H9 (cell line): Measurements from ENCODE around the gene RABL6. TPM values are rescaled to one million over a fixed set of nuclear protein-coding genes. Genes with fewer than 3 reads are reported as not detected.

Experiments used
- DNase-seq: peaks from one replicate; pipeline ENCODE4 v3.0.0-alpha.2; 2017
- H2AFZ ChIP-seq: one replicate; pipeline ENCODE4 v1.6.1; 2013; ENCODE audit warnings: mild to moderate bottlenecking, low read length, control low read depth, moderate library complexity
- H2AK5ac ChIP-seq: 2 replicates; pipeline ENCODE4 v1.6.1; 2013; ENCODE audit warnings: low read length, control low read depth, mixed read lengths; ENCODE audit not compliant: insufficient read length
- H2BK120ac ChIP-seq: one replicate; pipeline ENCODE4 v1.6.1; 2013; ENCODE audit warnings: low read depth, mild to moderate bottlenecking, low read length, control low read depth, inconsistent platforms; ENCODE audit not compliant: poor library complexity, severe bottlenecking
- H2BK12ac ChIP-seq: 2 replicates; pipeline ENCODE4 v1.6.1; 2013; ENCODE audit warnings: low read length, control low read depth, mixed read lengths, low read depth; ENCODE audit not compliant: insufficient read length
- H2BK15ac ChIP-seq: 2 replicates; pipeline ENCODE4 v1.6.1; 2013; ENCODE audit warnings: low read depth, low read length, control low read depth
- H2BK20ac ChIP-seq: one replicate; pipeline ENCODE4 v1.6.1; 2013; ENCODE audit warnings: low read depth, mild to moderate bottlenecking, low read length, control low read depth, inconsistent platforms; ENCODE audit not compliant: poor library complexity, severe bottlenecking
- H2BK5ac ChIP-seq: 2 replicates; pipeline ENCODE4 v1.6.1; 2013; ENCODE audit warnings: low read length, control low read depth, mixed read lengths; ENCODE audit not compliant: insufficient read length
- H3K14ac ChIP-seq: 2 replicates; pipeline ENCODE4 v1.6.1; 2013; ENCODE audit warnings: low read length, control low read depth; ENCODE audit not compliant: insufficient read depth
- H3K18ac ChIP-seq: 2 replicates; pipeline ENCODE4 v1.6.1; 2013; ENCODE audit warnings: low read depth, mild to moderate bottlenecking, mixed read lengths, low read length, control low read depth; ENCODE audit not compliant: insufficient read length
- H3K23ac ChIP-seq: 2 replicates; pipeline ENCODE4 v1.6.1; 2013; ENCODE audit warnings: low read length, control low read depth, mixed read lengths, low read depth; ENCODE audit not compliant: insufficient read length
- H3K23me2 ChIP-seq: 2 replicates; pipeline ENCODE4 v1.6.1; 2013; ENCODE audit warnings: low read depth, mild to moderate bottlenecking, mixed read lengths, low read length, control low read depth; ENCODE audit not compliant: insufficient read length, poor library complexity, severe bottlenecking
- H3K27ac ChIP-seq: 2 replicates; pipeline ENCODE4 v1.5.1; 2013; ENCODE audit warnings: low read length, control low read depth, mixed read lengths, low read depth; ENCODE audit not compliant: insufficient read length
- H3K27me3 ChIP-seq: 2 replicates; pipeline ENCODE4 v1.6.1; 2013; ENCODE audit warnings: low read length, control low read depth, inconsistent platforms; ENCODE audit not compliant: insufficient read depth
- H3K4ac ChIP-seq: 2 replicates; pipeline ENCODE4 v1.6.1; 2013; ENCODE audit warnings: low read depth, mild to moderate bottlenecking, control low read depth, inconsistent platforms, low read length, moderate library complexity
- H3K4me1 ChIP-seq: 2 replicates; pipeline ENCODE4 v1.6.1; 2013; ENCODE audit warnings: low read length, control low read depth, inconsistent platforms; ENCODE audit not compliant: insufficient read depth
- H3K4me2 ChIP-seq: 2 replicates; pipeline ENCODE4 v1.6.1; 2013; ENCODE audit warnings: low read length, control low read depth, mixed read lengths; ENCODE audit not compliant: insufficient read length, insufficient read depth
- H3K56ac ChIP-seq: 2 replicates; pipeline ENCODE4 v1.6.1; 2013; ENCODE audit warnings: low read depth, mild to moderate bottlenecking, mixed read lengths, low read length, control low read depth; ENCODE audit not compliant: insufficient read length
- H3K79me1 ChIP-seq: 2 replicates; pipeline ENCODE4 v1.6.1; 2013; ENCODE audit warnings: low read depth, mild to moderate bottlenecking, moderate library complexity, low read length, control low read depth, inconsistent platforms; ENCODE audit not compliant: insufficient read depth, poor library complexity, severe bottlenecking
- H3K79me2 ChIP-seq: 2 replicates; pipeline ENCODE4 v1.6.1; 2013; ENCODE audit warnings: low read length, control low read depth, inconsistent platforms; ENCODE audit not compliant: insufficient read depth
- H3K9ac ChIP-seq: 2 replicates; pipeline ENCODE4 v1.6.1; 2013; ENCODE audit warnings: low read length, control low read depth, mixed read lengths; ENCODE audit not compliant: insufficient read length; ENCODE audit errors: extremely low read depth
- H3K9me3 ChIP-seq: one replicate; pipeline ENCODE4 v1.6.1; 2013; ENCODE audit warnings: low read depth, low read length, inconsistent platforms; ENCODE audit not compliant: control insufficient read depth
- H3T11ph ChIP-seq: one replicate; pipeline ENCODE4 v1.6.1; 2013; ENCODE audit warnings: mild to moderate bottlenecking, low read length, control low read depth, inconsistent platforms
- H4K20me1 ChIP-seq: one replicate; pipeline ENCODE4 v1.6.1; 2013; ENCODE audit not compliant: control insufficient read depth, insufficient read length, insufficient read depth
- H4K5ac ChIP-seq: 2 replicates; pipeline ENCODE4 v1.6.1; 2013; ENCODE audit warnings: low read depth, mild to moderate bottlenecking, mixed read lengths, low read length, control low read depth; ENCODE audit not compliant: insufficient read length
- H4K8ac ChIP-seq: replicated peaks from 2 replicates; pipeline ENCODE4 v1.6.1; 2013; ENCODE audit warnings: low read length, control low read depth, mixed read lengths, low read depth; ENCODE audit not compliant: insufficient read length
- H4K91ac ChIP-seq: 2 replicates; pipeline ENCODE4 v1.6.1; 2013; ENCODE audit warnings: low read depth, mild to moderate bottlenecking, moderate library complexity, mixed read lengths, low read length, control low read depth; ENCODE audit not compliant: insufficient read length
- H3K27ac Mint-ChIP-seq, 3 experiments: 2 replicates in 2 of 3; 3 replicates in 1 of 3; pipeline ENCODE4 v1.8.0; 2020 to 2021; ENCODE audit warnings: mixed read lengths in 3 of 3, mild to moderate bottlenecking in 1 of 3, moderate library complexity in 1 of 3
- H3K27me3 Mint-ChIP-seq: 2 replicates; pipeline ENCODE4 v1.8.0; 2021; ENCODE audit warnings: low read depth, mild to moderate bottlenecking, moderate library complexity, mixed read lengths
- H3K36me3 Mint-ChIP-seq, 3 experiments: 2 replicates in 2 of 3; 3 replicates in 1 of 3; pipeline ENCODE4 v1.8.0; 2020 to 2021; ENCODE audit warnings: low read depth in 3 of 3, mixed read lengths in 3 of 3; ENCODE audit not compliant: insufficient read depth in 1 of 3
- H3K4me1 Mint-ChIP-seq, 2 experiments: 2 replicates each; pipeline ENCODE4 v1.8.0; 2020; ENCODE audit warnings: mixed read lengths in 2 of 2
- H3K4me3 Mint-ChIP-seq, 2 experiments: 2 replicates in 1 of 2; 3 replicates in 1 of 2; pipeline ENCODE4 v1.8.0; 2020 to 2021; ENCODE audit warnings: mild to moderate bottlenecking in 2 of 2, mixed read lengths in 2 of 2, moderate library complexity in 1 of 2
- H3K9me3 Mint-ChIP-seq, 2 experiments: 2 replicates in 1 of 2; 3 replicates in 1 of 2; pipeline ENCODE4 v1.8.0; 2020; ENCODE audit warnings: mild to moderate bottlenecking in 2 of 2, mixed read lengths in 2 of 2, moderate library complexity in 1 of 2
- CTCF ChIP-seq: fragments of 200-600 bp; sonication (generic); conservative IDR thresholded peaks from 3 replicates; pipeline ENCODE4 v1.8.0; 2021; ENCODE audit warnings: antibody characterized with exemption, mild to moderate bottlenecking
- WGBS: extraction: QIAGEN DNeasy Blood & Tissue Kit; methylation state at CpG from one replicate; pipeline ENCODE4 v1.1.7; 2013; ENCODE audit warnings: missing lambda C conversion rate, low lambda C conversion rate, mixed read lengths; ENCODE audit not compliant: insufficient read length; ENCODE audit errors: extremely low coverage; 5-methylcytosine and 5-hydroxymethylcytosine counted together
- total RNA-seq: library from RNA; stranded (reverse); gene quantifications from 2 replicates; pipeline ENCODE4 v1.2.1, GENCODE V29; 2021

Gene RABL6
- total RNA-seq, 1 experiment from 2014 or later = 108 TPM

- Histone ChIP-seq H2AK5ac (no peak overlapping the region), H2AFZ (no peak overlapping the region), H3T11ph (no peak overlapping the region), H4K20me1 (no peaks in the 10 kb centered on the region), H3K9me3 (no peaks in the 10 kb centered on the region), H3K27ac (no peak overlapping the region), H2BK5ac (no peak overlapping the region), H3K79me2 (peaks cover 10% of the 10 kb centered on the region; the same call in 1 of the 2 replicates), H2BK120ac (no peak overlapping the region), H2BK20ac (no peak overlapping the region), H3K18ac (peak overlapping the region; percentile 40), H2BK15ac (no peak overlapping the region), H4K8ac (no peak overlapping the region), H3K9ac (peak overlapping the region; percentile 6), H3K4me1 (no peaks in the 10 kb centered on the region; the same call in 1 of the 2 replicates), H4K91ac (no peak overlapping the region), H3K23ac (no peak overlapping the region), H3K4me2 (peak overlapping the region; percentile 52), H4K5ac (no peak overlapping the region), H3K27me3 (no peaks in the 10 kb centered on the region), H2BK12ac (no peak overlapping the region), H3K4ac (no peak overlapping the region), H3K23me2 (peaks cover 4% of the 10 kb centered on the region), H3K79me1 (peaks cover 11% of the 10 kb centered on the region), H3K14ac (peak overlapping the region; percentile 32; the same call in 1 of the 2 replicates), H3K56ac (no peak overlapping the region)
- no CpG with 5 or more reads among the region's 76 CpGs for WGBS
- Mint-ChIP-seq H3K4me1 (peaks cover 8 to 13% of the 10 kb centered on the region in 2 experiments), H3K36me3 (peaks cover 3 to 17% (median 15%) of the 10 kb centered on the region in 3 experiments; a peak in 5 of 7 replicates), H3K27ac (peak overlapping the region in 1 of 3 experiments; percentile 35; a peak in 2 of 7 replicates), H3K9me3 (no peaks in the 10 kb centered on the region), H3K4me3 (peak overlapping the region; percentile 84 to 89), H3K27me3 (no peaks in the 10 kb centered on the region)
- TF ChIP-seq CTCF = no peak
- no peak for DNase-seq
Observed at GRCh38 chr9:136886610-136887597, 79.2 kb downstream of the RABL6 start.
